Measurements from ENCODE around the gene GGA3.
A peak's percentile ranks its signal among the peaks of the same experiment; 100 is the strongest.
"Not testable (repeated sequence)": the region's sequence is repeated elsewhere in the genome, so short reads cannot be mapped to it uniquely, and the experiment has no call there.

GGA3 gene

GRCh38 chr17:75288770-75289114 is 27.3 kb upstream of the GGA3 start:
- ChIA-PET CTCF (interaction anchor here (0.6 to 2.9 kb wide), 13 partner anchors 15 to 1670 kb away, joined by 3 to 28 read pairs (median 4); partner anchors contain the start of gene MIF4GD), POLR2A (interaction anchor here (0.5 to 3.8 kb wide), 40 partner anchors 8 to 416 kb away, joined by 3 to 82 read pairs (median 5); partner anchors contain the start of genes ARMC7, FDXR, GGA3 and GRB2)
- TF ChIP-seq LEF1 (IDR thresholded peaks at IDR 0.05; ENCODE audit: borderline replicate concordance) (no peak), BHLHE40 (IDR thresholded peaks at IDR 0.05; ENCODE audit: borderline replicate concordance) (no peak), ZNF384 (IDR thresholded peaks at IDR 0.05) (no peak), SP1 (IDR thresholded peaks at IDR 0.05) (no peak)
- peak; percentile 52 for DNase-seq (ENCODE audit: extremely low spot score)

GRCh38 chr17:75288359-75288758 is 27.0 kb upstream of the GGA3 start:
- POLR2A ChIA-PET = interaction anchor here (1.1 to 3.8 kb wide), 19 partner anchors 8 to 237 kb away, joined by 3 to 82 read pairs (median 5); partner anchors contain the start of genes GGA3, GRB2, LLGL2 and MIF4GD
- CTCF ChIA-PET = interaction anchor here (0.6 to 2.9 kb wide), 3 partner anchors 17 to 139 kb away, joined by 3 to 28 read pairs (median 5); partner anchors contain the start of gene MIF4GD
- no peak for DNase-seq (ENCODE audit: extremely low spot score)

DNA sequence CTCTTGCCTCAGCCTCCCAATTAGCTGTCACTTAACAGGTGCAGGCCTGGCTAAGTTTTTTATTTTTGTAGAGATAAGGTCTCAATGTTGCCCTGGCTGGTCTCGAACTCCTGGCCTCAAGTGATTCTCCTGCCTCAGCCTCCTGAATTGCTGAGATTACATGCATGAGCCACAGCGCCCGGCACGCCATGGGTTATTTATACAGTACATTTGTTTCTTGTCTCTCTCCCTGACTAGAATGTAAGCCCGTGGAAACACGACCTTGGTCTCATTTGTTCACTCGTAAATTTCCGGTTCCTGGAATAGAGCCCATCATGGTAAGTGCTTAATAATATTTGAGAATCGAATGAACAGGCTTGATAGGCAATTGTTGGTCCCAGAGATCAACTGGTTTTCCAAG is 25.8 kb upstream of the GGA3 start:
- ChIA-PET CTCF (no interaction called here), POLR2A (interaction anchor here (1.4 kb wide), 1 partner anchor 16 kb away, joined by 9 read pairs; the partner anchor contains the start of gene MIF4GD)

More at GRCh38 chr17:75288359-75288758, 27.0 kb upstream of the GGA3 start:
- TF ChIP-seq TARDBP (IDR thresholded peaks at IDR 0.05) (no peak), BHLHE40 (IDR thresholded peaks at IDR 0.05; ENCODE audit: borderline replicate concordance) (no peak), FOXM1 (IDR thresholded peaks at IDR 0.05; ENCODE audit: borderline replicate concordance) (no peak), FOXK2 (IDR thresholded peaks at IDR 0.05) (no peak), HDGF (IDR thresholded peaks at IDR 0.05; ENCODE audit: borderline replicate concordance) (no peak)
- TF ChIP-seq, protein P1, sequence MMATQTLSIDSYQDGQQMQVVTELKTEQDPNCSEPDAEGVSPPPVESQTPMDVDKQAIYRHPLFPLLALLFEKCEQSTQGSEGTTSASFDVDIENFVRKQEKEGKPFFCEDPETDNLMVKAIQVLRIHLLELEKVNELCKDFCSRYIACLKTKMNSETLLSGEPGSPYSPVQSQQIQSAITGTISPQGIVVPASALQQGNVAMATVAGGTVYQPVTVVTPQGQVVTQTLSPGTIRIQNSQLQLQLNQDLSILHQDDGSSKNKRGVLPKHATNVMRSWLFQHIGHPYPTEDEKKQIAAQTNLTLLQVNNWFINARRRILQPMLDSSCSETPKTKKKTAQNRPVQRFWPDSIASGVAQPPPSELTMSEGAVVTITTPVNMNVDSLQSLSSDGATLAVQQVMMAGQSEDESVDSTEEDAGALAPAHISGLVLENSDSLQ (IDR thresholded peaks at IDR 0.05) = no peak

GRCh38 chr17:75285123-75285522 is 23.7 kb upstream of the GGA3 start:
- TF ChIP-seq FOXK2 (IDR thresholded peaks at IDR 0.05) (no peak), BHLHE40 (IDR thresholded peaks at IDR 0.05; ENCODE audit: borderline replicate concordance) (no peak), ARNT (IDR thresholded peaks at IDR 0.05) (no peak), TARDBP (IDR thresholded peaks at IDR 0.05) (no peak), FOXM1 (IDR thresholded peaks at IDR 0.05; ENCODE audit: borderline replicate concordance) (no peak)
- ChIA-PET POLR2A (interaction anchor here (1.2 to 1.4 kb wide), 3 partner anchors 14 to 24 kb away, joined by 3 to 6 read pairs (median 5); partner anchors contain the start of genes GGA3, MIF4GD and MRPS7), CTCF (interaction anchor here (0.6 to 1.4 kb wide), 3 partner anchors 14 to 336 kb away, joined by 4 to 5 read pairs (median 5); partner anchors contain the start of gene MIF4GD)
- no peak for DNase-seq (ENCODE audit: extremely low spot score)

More for the DNA sequence above, 25.8 kb upstream of the GGA3 start:
- TF ChIP-seq SP1 (IDR thresholded peaks at IDR 0.05) (no peak), FOXM1 (IDR thresholded peaks at IDR 0.05; ENCODE audit: borderline replicate concordance) (no peak), TARDBP (IDR thresholded peaks at IDR 0.05) (no peak), LEF1 (IDR thresholded peaks at IDR 0.05; ENCODE audit: borderline replicate concordance) (no peak), L3MBTL2 (conservative IDR thresholded peaks at IDR 0.05) (no peak), FOXK2 (IDR thresholded peaks at IDR 0.05) (no peak), ARNT (IDR thresholded peaks at IDR 0.05) (no peak), ELF4 (IDR thresholded peaks at IDR 0.05) (no peak), NFRKB (IDR thresholded peaks at IDR 0.05) (no peak), ZNF384 (IDR thresholded peaks at IDR 0.05) (no peak), BHLHE40 (IDR thresholded peaks at IDR 0.05; ENCODE audit: borderline replicate concordance) (no peak), FOXA1 (IDR thresholded peaks at IDR 0.05) (no peak), SUZ12 (IDR thresholded peaks at IDR 0.05) (no peak), CTBP1 (IDR thresholded peaks at IDR 0.05; ENCODE audit: borderline replicate concordance) (no peak), HDGF (IDR thresholded peaks at IDR 0.05; ENCODE audit: borderline replicate concordance) (no peak)
- TF ChIP-seq, protein P1 (IDR thresholded peaks at IDR 0.05) = no peak
- DNase-seq (ENCODE audit: extremely low spot score) = no peak

- ChIA-PET POLR2A (interaction anchor here (1.5 to 4.5 kb wide), 2 partner anchors 9 kb away, joined by 6 to 26 read pairs; partner anchors contain the start of genes MIF4GD and SLC25A19), CTCF (interaction anchor here (0.6 to 1.4 kb wide), 2 partner anchors 10 to 82 kb away, joined by 3 to 5 read pairs; partner anchors contain the start of gene MIF4GD)
- DNase-seq (ENCODE audit: extremely low spot score) = not testable (repeated sequence)
Measured at GRCh38 chr17:75280189-75280588, 18.8 kb upstream of the GGA3 start.

DNA sequence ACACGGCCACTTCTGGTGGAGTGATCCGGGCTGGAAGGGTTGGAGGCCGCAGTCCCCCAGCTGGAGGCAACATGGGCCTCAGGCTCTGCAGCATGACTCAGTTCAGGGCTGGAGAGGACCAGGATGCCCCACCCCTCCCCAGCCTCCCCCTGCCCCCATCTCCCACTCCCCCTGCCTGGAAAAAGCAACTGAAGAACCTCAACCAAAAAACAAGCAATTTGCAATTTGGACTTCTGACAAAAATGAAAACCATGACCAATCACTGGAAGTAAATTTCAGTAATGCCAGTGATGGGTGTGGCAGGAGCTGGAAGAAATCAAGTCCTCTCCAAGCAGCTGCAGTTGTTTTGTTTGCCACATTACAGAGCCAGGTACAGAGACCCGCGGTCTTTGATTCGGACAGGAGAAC is 16.3 kb upstream of the GGA3 start:
- TF ChIP-seq NFRKB (IDR thresholded peaks at IDR 0.05) (no peak), ARNT (IDR thresholded peaks at IDR 0.05) (no peak), FOXA1 (IDR thresholded peaks at IDR 0.05) (no peak)
- CTCF ChIA-PET = interaction anchor here (0.6 kb wide), 1 partner anchor 72 kb away, joined by 7 read pairs; no protein-coding TSS in a partner anchor
- no peak for DNase-seq (ENCODE audit: extremely low spot score)
- POLR2A ChIA-PET = interaction anchor here (1.0 to 2.7 kb wide), 5 partner anchors 9 to 16 kb away, joined by 3 to 22 read pairs (median 6); partner anchors contain the start of genes GGA3, MRPS7 and SLC25A19

- DNase-seq (ENCODE audit: extremely low spot score) = no peak
- CTCF ChIA-PET = interaction anchor here (0.8 kb wide), 1 partner anchor 15 kb away, joined by 4 read pairs; the partner anchor contains the start of gene SLC25A19
- no peak for TF ChIP-seq NFRKB (IDR thresholded peaks at IDR 0.05)
- no peak for TF ChIP-seq LEF1 (IDR thresholded peaks at IDR 0.05; ENCODE audit: borderline replicate concordance)
- no peak for TF ChIP-seq L3MBTL2 (conservative IDR thresholded peaks at IDR 0.05)
- TF ChIP-seq, protein P1 (IDR thresholded peaks at IDR 0.05) = no peak
- no peak for TF ChIP-seq HDGF (IDR thresholded peaks at IDR 0.05; ENCODE audit: borderline replicate concordance)
- TF ChIP-seq FOXA1 (IDR thresholded peaks at IDR 0.05) = no peak
- POLR2A ChIA-PET = interaction anchor here (1.2 to 6.4 kb wide), 3 partner anchors 9 to 15 kb away, joined by 3 to 120 read pairs (median 5); partner anchors contain the start of genes GGA3, MRPS7 and SLC25A19
Measured at GRCh38 chr17:75273977-75274708, 12.7 kb upstream of the GGA3 start.

Data from HEK293T (cell line).